Skeletal muscle tissue (tissue), 4 donors: ENCODE results near the gene PRKCE. TPM values are rescaled to one million over a fixed set of nuclear protein-coding genes. Genes with fewer than 3 reads are reported as not detected.

ENCODE experiments used
- H3K27ac ChIP-seq: one replicate; pipeline ENCODE4 v1.7.0; 2013; ENCODE audit warnings: mild to moderate bottlenecking, low read depth, low read length, inconsistent platforms
- H3K27me3 ChIP-seq, 3 donors: one replicate each; pipeline ENCODE4 v1.7.0; 2013; ENCODE audit warnings: low read length in 3 of 3; ENCODE audit not compliant: control insufficient read depth in 3 of 3, insufficient read depth in 3 of 3
- H3K36me3 ChIP-seq, 3 donors: one replicate each; pipeline ENCODE4 v1.7.0; 2013; ENCODE audit warnings: low read length in 3 of 3; ENCODE audit not compliant: control insufficient read depth in 3 of 3, insufficient read depth in 3 of 3
- H3K4me1 ChIP-seq, 3 donors: one replicate each; pipeline ENCODE4 v1.7.0; 2013; ENCODE audit warnings: low read length in 3 of 3, mild to moderate bottlenecking in 3 of 3; ENCODE audit not compliant: control insufficient read depth in 3 of 3, insufficient read depth in 3 of 3
- H3K4me3 ChIP-seq, 3 donors: one replicate each; pipeline ENCODE4 v1.7.0; 2013; ENCODE audit warnings: low read length in 3 of 3
- H3K9ac ChIP-seq, 3 donors: one replicate each; pipeline ENCODE4 v1.7.0; 2013; ENCODE audit warnings: low read length in 3 of 3, mild to moderate bottlenecking in 3 of 3, moderate library complexity in 2 of 3, low read depth in 1 of 3
- H3K9me3 ChIP-seq, 3 donors: one replicate each; pipeline ENCODE4 v1.7.0; 2013; ENCODE audit warnings: low read length in 3 of 3; ENCODE audit not compliant: control insufficient read depth in 3 of 3
- total RNA-seq: library from RNA; depleted of rRNA; stranded (reverse); fragments of >200 nt; gene quantifications from one replicate; pipeline ENCODE4 v1.2.3, GENCODE V29; 2014
- donor health status: Osteomylitis.

The PRKCE gene
- total RNA-seq, 1 donor from 2014 or later, result 9.4 TPM

DNA sequence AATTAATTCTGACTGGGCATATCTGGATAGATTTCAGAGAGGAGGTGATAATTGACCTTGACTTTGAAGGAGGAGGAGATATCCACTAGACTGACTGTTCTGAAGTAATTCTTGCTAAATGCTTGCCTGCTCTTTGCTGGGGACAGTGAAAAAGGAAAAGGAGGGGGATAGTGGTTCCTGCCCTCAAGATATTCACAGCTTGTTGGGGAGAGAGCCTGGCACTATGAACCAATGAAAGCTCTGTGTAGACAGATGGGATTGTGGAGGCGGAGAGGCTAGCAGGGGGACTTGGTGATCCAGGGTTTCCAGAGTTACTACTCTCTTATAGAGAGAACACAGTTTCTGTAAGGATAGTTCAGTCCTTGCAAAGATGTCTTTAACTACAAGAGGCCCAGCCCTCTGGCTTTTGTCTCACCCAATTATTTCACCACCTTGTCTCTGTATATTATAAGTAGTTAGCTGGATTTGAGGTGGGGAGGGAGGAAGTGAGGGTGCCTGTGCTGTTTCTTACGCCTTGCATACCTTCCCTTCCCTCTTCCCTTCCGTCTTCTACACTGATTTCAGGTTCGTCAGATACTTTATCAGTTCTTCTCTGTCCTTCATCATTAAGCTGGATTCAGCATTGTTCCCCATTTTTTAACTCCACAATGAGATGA lies 190.4 kb downstream of the PRKCE start:
- Histone ChIP-seq H3K9me3 (no peaks in the 10 kb centered on the region), H3K4me3 (no peak overlapping the region), H3K36me3 (no peaks in the 10 kb centered on the region), H3K27me3 (no peaks in the 10 kb centered on the region), H3K27ac (no peak overlapping the region), H3K9ac (no peak overlapping the region), H3K4me1 (peaks cover 0 to 13% (median 11%) of the 10 kb centered on the region in 3 donors)

DNA sequence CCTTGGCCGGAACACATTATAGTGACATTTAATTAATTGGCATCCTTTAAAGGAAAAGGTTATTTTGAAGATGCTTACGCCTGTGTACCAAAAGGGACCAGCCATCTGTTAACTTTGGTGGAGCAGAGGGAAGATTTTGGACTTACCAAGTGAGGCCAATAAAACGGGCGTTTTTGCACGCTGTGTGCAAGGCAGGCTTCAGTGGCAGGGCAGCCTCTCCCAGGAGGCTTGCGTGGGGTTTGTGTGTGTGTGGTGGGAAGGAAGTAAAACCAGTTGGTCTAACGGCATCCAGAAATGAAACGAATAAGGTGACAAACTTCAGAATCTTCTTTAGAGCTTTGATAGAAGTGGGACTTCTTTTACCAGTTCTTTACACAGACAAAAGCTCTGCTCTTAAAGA lies 191.7 kb downstream of the PRKCE start:
- Histone ChIP-seq H3K9me3 (no peaks in the 10 kb centered on the region), H3K4me1 (peaks cover 0 to 15% (median 11%) of the 10 kb centered on the region in 3 donors), H3K36me3 (no peaks in the 10 kb centered on the region), H3K27ac (no peak overlapping the region), H3K4me3 (no peak overlapping the region), H3K9ac (no peak overlapping the region), H3K27me3 (no peaks in the 10 kb centered on the region)

DNA sequence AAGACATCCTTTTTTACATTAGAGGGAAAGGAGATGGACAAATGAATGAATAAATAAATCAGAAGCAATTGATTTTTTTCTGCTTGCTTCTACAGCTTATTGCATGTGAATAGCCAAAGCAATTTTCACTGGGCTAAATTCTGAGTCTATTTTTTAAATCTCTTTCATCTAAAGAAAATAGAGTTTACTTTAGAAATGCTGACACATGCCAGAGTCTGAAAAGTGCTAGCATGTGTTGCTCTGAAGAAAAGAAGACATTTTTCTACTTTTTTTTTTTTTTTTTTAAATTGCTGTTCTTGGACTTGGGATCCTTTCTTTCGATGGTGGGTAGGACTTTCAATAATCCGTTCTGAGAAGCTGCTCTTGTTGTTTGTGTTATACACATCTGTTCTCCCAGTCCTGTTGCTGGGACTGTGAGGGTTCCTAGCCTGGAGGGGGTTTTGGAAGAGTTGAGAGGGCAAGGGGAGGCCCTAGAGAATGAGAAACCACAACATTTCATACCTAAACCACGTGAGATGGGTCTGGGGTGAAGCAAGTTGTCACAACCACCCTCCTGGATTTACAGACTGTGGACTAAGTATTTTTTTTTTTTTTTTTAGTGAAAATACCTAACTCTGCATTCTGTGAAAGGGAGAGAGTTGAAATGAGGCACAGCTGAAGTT lies 193.5 kb downstream of the PRKCE start:
- Histone ChIP-seq H3K36me3 (no peaks in the 10 kb centered on the region), H3K27ac (no peak overlapping the region), H3K27me3 (no peaks in the 10 kb centered on the region), H3K9me3 (no peaks in the 10 kb centered on the region), H3K4me1 (peaks cover 0 to 9% (median 2%) of the 10 kb centered on the region in 3 donors), H3K9ac (no peak overlapping the region), H3K4me3 (no peak overlapping the region)

DNA sequence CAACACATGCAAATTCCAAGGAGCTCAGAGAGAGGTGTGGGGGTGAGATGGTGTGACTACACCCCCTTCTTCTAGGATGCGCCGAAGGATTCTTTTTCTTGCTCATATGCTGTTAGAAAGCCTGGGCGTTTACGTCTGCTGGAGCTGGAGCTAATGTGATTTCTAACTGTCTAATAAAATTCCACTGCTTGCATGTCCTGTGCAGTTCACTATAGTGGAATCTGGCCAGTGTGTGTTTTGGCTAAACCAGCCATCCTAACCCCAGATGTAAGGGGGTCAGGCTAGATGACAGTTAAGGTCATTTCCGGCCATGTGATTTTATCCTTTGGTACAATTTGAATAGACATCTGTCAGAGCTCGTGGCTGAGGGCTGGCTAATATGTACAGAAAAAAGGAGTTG lies 194.1 kb downstream of the PRKCE start:
- no peak overlapping the region for H3K27ac ChIP-seq
- H3K9ac ChIP-seq, result no peak overlapping the region
- H3K4me3 ChIP-seq, result no peak overlapping the region
- H3K9me3 ChIP-seq, result no peaks in the 10 kb centered on the region
- H3K27me3 ChIP-seq, result no peaks in the 10 kb centered on the region
- H3K4me1 ChIP-seq, result peaks cover 0 to 3% (median 0%) of the 10 kb centered on the region in 3 donors
- H3K36me3 ChIP-seq, result no peaks in the 10 kb centered on the region

DNA sequence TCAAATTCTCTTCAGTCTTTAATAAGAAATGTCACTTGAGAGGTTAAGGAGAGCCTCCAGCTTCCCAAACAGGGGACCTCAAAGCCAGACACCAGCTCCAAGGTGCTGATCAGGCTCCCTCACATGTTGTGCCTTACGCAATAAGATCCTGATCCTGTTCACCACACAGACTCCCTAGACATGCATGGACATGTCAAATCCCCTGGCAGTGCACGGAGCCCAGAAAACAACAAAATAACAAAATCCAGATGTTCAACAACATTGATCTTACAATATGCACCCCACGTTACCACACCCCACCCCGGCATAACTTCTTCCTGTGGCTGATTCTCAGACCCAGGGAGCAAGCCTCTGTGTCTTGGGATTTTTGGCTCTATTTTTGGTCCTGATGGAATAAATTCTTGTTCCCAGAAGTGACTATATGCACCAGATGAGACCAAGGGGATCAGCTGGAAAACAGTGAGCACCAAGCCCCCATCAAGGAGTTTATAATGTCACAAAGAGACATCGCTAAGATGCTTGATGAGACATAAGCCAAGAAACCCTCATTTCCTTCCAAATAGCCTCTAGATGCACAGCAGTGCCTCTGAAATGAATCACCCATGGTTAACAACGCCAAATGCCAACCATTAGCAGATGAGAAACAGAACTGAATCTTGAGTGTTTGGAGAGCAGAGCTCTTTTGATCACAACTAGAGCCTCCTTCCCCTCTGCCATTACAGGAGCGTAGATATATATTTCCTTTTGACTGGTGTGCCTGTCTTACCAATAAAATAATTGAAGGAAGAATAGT lies 198.2 kb downstream of the PRKCE start:
- Histone ChIP-seq H3K4me1 (peaks cover 2 to 6% (median 4%) of the 10 kb centered on the region in 3 donors), H3K9ac (no peak overlapping the region), H3K27ac (no peak overlapping the region)

DNA sequence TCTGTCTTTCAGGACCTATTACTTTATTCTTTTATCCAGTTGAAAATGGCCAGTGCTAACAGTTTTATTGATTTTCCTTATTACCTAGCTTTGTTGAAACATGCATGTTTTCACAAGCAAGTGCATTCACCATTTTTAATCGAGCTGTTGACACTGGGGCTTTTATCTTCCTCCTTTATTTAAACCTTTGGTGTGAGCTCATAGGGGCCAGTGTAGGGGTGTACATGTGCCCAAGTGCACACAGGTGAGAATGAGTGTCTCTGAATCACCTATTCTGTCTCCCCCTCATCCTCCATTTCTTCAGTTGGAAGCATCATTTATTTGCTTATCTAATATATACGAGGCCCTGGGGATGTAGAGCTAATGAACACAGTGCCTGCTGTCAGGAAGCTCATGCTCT lies 199.1 kb downstream of the PRKCE start:
- H3K9me3 ChIP-seq, result no peaks in the 10 kb centered on the region
- H3K36me3 ChIP-seq, result no peaks in the 10 kb centered on the region
- H3K9ac ChIP-seq, result no peak overlapping the region
- H3K4me1 ChIP-seq, result peaks cover 2 to 7% (median 6%) of the 10 kb centered on the region in 3 donors
- H3K27me3 ChIP-seq, result no peaks in the 10 kb centered on the region
- no peak overlapping the region for H3K27ac ChIP-seq
- no peak overlapping the region for H3K4me3 ChIP-seq

More for the DNA sequence above, 198.2 kb downstream of the PRKCE start:
- no peak overlapping the region for H3K4me3 ChIP-seq
- H3K36me3 ChIP-seq, result no peaks in the 10 kb centered on the region
- H3K9me3 ChIP-seq, result no peaks in the 10 kb centered on the region
- H3K27me3 ChIP-seq, result no peaks in the 10 kb centered on the region

DNA sequence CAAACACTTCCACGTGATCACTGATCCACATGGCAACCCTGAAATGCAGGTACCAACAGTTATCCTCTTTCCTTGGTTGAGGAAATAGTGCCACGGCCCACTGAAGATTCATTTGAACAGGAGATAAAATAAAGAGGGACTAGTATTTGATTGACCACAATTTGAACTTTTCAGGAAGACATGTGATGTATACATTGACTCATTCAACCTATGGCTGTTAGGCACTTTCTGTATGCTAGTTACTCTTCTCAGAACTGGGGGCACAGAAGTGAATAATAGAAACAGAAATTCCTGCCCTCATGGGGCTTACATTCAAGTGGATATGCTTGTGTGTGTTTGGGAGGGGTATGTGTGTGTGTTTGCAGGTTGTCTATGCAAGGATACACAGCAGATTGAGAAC lies 199.6 kb downstream of the PRKCE start:
- peaks cover 2 to 7% (median 6%) of the 10 kb centered on the region in 3 donors for H3K4me1 ChIP-seq
- no peaks in the 10 kb centered on the region for H3K9me3 ChIP-seq
- H3K36me3 ChIP-seq, result no peaks in the 10 kb centered on the region
- H3K9ac ChIP-seq, result no peak overlapping the region
- H3K4me3 ChIP-seq, result no peak overlapping the region
- H3K27me3 ChIP-seq, result no peaks in the 10 kb centered on the region
- no peak overlapping the region for H3K27ac ChIP-seq

DNA sequence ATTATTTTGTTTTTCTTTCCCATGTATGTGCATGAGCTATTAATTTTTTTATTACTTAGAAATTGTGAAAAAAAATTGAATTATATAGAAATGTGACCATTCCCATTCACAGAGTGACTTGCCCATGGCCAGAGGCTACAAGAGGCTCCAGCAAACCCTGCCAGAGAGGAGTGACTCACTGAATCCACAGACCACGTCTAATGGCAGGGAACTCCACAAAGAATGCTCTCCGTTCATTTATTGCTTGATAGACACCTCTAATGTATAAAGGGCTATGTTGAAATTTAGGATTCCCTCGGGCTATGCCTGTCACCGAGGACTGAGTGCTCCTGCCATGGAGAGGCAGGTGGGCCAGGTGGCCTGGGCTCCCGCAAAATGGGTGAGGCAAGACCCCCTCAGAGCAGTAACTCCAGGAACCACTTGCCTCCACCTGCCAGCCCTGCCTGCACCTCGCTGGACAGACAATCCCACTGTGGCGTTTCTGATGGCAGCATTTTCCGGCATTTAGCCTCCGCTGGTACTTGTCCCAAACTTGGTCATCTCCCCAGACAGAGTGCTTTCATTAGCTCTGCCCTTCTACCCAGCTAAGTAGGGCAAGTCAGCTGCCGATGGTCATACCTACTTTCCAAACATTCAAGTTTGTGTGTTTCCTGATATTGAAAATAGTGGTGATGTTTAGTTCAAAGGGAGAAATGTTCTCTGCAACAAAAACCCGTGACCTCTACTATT lies 200.3 kb downstream of the PRKCE start:
- Histone ChIP-seq H3K36me3 (no peaks in the 10 kb centered on the region), H3K9me3 (no peaks in the 10 kb centered on the region), H3K4me3 (no peak overlapping the region), H3K27me3 (no peaks in the 10 kb centered on the region), H3K9ac (no peak overlapping the region), H3K27ac (no peak overlapping the region), H3K4me1 (peaks cover 2 to 7% (median 6%) of the 10 kb centered on the region in 3 donors)

DNA sequence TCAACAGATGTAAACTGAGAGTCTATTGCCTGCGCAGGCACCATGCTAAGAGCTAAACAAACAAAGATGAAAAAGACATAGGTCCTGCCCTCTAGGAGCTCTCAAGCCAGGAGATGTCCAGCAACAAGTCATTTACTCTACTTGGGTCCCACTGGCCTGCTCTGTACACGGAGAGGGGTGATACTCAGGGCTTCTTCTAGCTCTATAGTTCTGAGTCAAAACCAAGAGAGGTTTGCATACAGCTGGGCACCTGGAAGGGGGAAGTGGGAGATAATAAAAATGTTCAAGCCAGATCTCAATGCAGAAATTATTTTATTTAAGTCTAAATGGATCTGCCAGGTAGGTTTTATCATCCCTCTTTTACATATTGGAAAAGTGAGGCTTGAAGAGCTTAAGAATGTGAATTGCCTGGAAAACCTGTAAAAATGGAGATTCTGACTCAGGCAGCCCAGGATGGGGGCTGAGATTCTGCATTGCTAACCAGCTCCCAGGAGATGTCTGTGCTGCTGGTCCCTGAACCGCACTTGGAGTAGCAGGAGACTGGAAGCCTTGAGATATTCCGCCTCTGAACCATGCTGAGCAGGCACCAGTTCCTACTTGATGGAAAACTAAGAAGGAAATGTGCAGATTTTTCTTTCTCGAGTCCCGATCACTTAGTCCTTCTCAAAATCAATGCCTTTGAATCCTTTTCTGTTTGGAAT lies 201.1 kb downstream of the PRKCE start:
- no peaks in the 10 kb centered on the region for H3K27me3 ChIP-seq
- H3K36me3 ChIP-seq, result no peaks in the 10 kb centered on the region
- no peaks in the 10 kb centered on the region for H3K9me3 ChIP-seq
- H3K4me1 ChIP-seq, result peaks cover 0 to 7% (median 6%) of the 10 kb centered on the region in 3 donors
- no peak overlapping the region for H3K9ac ChIP-seq
- H3K4me3 ChIP-seq, result no peak overlapping the region
- no peak overlapping the region for H3K27ac ChIP-seq
